Activated CD4-positive, alpha-beta T cell treated with anti-CD3 and anti-CD28 coated beads, Interleukin-2, amount 10 ng/mL, durations not matched to agents 7 days and 5 days (primary cell): ENCODE measurements around the gene GABBR1. TPM values are rescaled to one million over a fixed set of nuclear protein-coding genes. Genes with fewer than 3 reads are reported as not detected.

Experiments
- CTCF ChIA-PET: fragments of 350-600 bp; sonication (Branson Sonifier 250); formaldehyde crosslinking; loops from one replicate; lab custom pipeline; 2021; ENCODE audit warnings: antibody characterized with exemption; lab: Charles Lee
- POLR2A ChIA-PET: fragments of 350-600 bp; sonication (Branson Sonifier 250); formaldehyde crosslinking; loops from one replicate; lab custom pipeline; 2021; ENCODE audit warnings: antibody characterized with exemption; lab: Charles Lee
- DNase-seq: peaks from one replicate; pipeline ENCODE4 v3.0.0-alpha.2; 2020
- H3K27ac Mint-ChIP-seq: one replicate; pipeline ENCODE4 v1.8.0; 2021; ENCODE audit warnings: mild to moderate bottlenecking, moderate library complexity, mixed read lengths
- H3K27me3 Mint-ChIP-seq: one replicate; pipeline ENCODE4 v1.8.0; 2021; ENCODE audit warnings: mixed read lengths
- H3K36me3 Mint-ChIP-seq: one replicate; pipeline ENCODE4 v1.8.0; 2021; ENCODE audit warnings: low read depth, mixed read lengths
- H3K4me1 Mint-ChIP-seq: one replicate; pipeline ENCODE4 v1.8.0; 2021; ENCODE audit warnings: mixed read lengths
- H3K4me3 Mint-ChIP-seq: one replicate; pipeline ENCODE4 v1.8.0; 2021; ENCODE audit warnings: mild to moderate bottlenecking, moderate library complexity, mixed read lengths
- H3K9me3 Mint-ChIP-seq: one replicate; pipeline ENCODE4 v1.8.0; 2021; ENCODE audit warnings: mixed read lengths
- total RNA-seq, 2 experiments: library from RNA; stranded (reverse); gene quantifications; one replicate each; pipeline ENCODE4 v1.2.3, GENCODE V29; 2021

Gene GABBR1
- total RNA-seq, 2 experiments from 2014 or later = 48.5 to 50.5 TPM

DNA sequence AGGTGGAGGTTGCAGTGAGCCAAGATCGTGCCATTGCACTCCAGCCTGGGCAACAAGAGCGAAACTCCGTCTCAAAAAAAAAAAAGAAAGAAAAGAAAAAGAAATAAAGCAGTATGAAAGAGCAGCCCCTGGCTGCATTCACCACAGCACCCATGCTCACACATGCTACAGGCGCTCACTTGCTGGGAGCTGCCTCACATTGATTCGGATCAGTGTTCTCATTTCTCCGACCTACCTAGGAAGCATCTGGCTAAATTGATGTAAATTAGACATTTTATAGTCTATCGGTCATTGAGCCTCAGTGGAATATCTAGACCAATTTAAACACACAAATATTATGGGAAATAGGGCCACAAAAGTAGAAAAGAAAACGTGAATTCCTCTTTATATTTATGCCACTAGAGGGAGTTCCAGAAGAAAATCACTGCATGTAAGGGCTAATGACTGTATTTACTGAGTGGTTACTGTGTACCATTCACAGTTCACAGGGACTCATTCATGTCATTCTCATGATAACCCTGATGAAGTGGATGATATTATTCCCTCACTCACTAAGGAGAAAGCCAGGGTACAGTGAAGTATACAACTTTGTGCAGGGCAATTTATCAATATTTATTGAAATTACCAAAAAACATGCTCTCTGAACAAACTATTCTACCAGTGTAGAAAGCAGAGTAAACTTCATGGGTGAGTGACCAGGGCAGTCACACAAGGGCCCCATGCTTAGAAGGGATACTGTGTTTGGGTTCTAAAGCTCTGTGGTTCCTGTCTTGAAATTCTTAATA, 18.6 kb upstream of the GABBR1 start:
- Mint-ChIP-seq H3K4me3 (no peak overlapping the region), H3K36me3 (no peaks in the 10 kb centered on the region), H3K27ac (no peak overlapping the region), H3K4me1 (peaks cover 13% of the 10 kb centered on the region), H3K27me3 (peaks cover 14% of the 10 kb centered on the region), H3K9me3 (no peaks in the 10 kb centered on the region)
- POLR2A ChIA-PET = no interaction called here
- CTCF ChIA-PET = interaction anchor here (0.6 to 3.2 kb wide), 8 partner anchors 11 to 279 kb away, joined by 4 to 35 read pairs (median 14); partner anchors contain the start of genes GABBR1 and ZFP57
- no peak for DNase-seq

DNA sequence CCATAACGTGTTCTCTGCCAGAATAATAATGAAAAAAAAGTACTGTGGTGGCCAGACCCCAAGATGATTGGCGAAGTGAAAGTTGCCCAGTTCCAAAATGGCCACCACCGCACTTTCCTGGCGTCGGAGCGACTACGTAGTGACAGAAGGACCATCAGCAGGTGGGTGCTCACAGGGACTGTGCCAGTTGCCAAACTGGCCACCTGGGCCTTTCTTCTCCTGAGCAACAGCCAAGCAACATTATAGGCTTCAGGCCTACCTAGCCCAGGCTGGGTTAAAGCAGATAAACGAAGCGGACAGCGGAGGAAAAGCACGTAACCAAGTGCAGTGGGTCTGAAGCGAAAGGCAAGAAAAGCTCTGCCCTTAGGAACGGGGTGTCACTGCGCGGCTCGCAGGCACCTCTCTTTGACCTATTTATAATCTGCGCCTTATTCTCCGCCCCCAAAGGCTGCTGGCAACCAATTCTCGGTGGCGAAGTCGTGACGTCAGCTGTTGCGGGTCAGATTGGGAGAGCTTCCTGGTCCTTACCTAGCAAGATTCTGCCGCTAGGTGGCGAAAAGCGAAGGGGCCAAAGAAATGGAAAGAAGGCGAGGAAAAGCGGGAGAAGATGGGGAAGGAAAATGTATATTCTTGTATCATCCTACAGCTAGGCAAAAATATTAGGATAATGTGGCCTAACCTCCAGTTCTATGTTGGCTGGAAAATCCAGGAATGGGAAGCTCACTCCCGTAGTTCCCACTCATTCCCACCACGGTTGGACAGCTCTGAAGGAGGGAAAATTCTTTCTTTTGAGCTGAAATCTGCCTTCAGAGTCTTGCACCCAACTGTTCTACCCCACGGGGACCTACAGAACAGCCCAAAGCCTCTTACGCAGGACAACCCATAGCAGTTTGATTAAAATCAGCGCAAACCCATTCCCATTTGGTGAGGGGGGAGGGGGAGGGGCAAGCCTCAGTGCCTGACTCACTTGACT, 17.0 kb upstream of the GABBR1 start:
- ChIA-PET POLR2A (interaction anchor here (0.7 kb wide), 2 partner anchors 8 to 1161 kb away, joined by 3 to 4 read pairs; no protein-coding TSS in a partner anchor), CTCF (interaction anchor here (0.8 to 3.2 kb wide), 22 partner anchors 9 to 410 kb away, joined by 3 to 35 read pairs (median 6); partner anchors contain the start of genes GABBR1 and ZFP57)
- peak overlapping the region; percentile 99 for H3K27ac Mint-ChIP-seq
- H3K9me3 Mint-ChIP-seq = no peaks in the 10 kb centered on the region
- peak overlapping the region; percentile 84 for H3K4me3 Mint-ChIP-seq
- peaks cover 13% of the 10 kb centered on the region for H3K4me1 Mint-ChIP-seq
- H3K36me3 Mint-ChIP-seq = no peaks in the 10 kb centered on the region
- peaks cover 6% of the 10 kb centered on the region for H3K27me3 Mint-ChIP-seq
- DNase-seq = peak; percentile 100

DNA sequence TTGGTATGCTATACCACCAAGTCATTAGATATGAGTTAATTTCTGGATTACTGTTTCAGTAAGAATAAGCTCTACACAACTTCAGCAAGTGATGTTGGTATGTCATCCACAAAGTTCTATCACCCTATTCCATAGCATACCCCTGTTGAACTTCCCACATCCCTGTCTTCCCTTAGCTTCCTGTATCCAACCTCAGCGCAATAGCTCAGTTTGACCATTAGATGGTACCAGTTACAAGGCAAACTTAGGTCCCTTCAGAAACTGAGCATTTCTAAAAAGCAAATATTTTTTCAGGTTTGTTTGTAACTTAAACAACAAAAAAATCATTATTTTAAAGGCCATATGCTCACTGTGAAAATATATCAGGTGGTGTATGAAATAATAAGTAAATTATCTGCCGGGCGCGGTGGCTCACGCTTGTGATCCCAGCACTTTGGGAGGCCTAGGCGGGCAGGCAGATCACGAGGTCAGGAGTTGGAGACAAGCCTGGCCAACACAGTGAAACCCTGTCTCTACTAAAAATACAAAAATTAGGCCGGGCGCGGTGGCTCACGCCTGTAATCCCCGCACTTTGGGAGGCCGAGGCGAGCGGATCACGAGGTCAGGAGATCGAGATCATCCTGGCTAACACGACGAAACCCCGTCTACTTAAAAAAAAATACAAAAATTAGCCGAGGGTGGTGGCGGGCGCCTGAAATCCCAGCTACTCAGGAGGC, 15.1 kb upstream of the GABBR1 start:
- ChIA-PET CTCF (interaction anchor here (0.7 to 3.2 kb wide), 5 partner anchors 15 to 74 kb away, joined by 3 to 20 read pairs (median 4); partner anchors contain the start of gene GABBR1), POLR2A (no interaction called here)
- Mint-ChIP-seq H3K9me3 (no peaks in the 10 kb centered on the region), H3K4me3 (no peak overlapping the region), H3K4me1 (peaks cover 14% of the 10 kb centered on the region), H3K27me3 (no peaks in the 10 kb centered on the region), H3K27ac (peak overlapping the region; percentile 19), H3K36me3 (no peaks in the 10 kb centered on the region)
- no peak for DNase-seq

DNA sequence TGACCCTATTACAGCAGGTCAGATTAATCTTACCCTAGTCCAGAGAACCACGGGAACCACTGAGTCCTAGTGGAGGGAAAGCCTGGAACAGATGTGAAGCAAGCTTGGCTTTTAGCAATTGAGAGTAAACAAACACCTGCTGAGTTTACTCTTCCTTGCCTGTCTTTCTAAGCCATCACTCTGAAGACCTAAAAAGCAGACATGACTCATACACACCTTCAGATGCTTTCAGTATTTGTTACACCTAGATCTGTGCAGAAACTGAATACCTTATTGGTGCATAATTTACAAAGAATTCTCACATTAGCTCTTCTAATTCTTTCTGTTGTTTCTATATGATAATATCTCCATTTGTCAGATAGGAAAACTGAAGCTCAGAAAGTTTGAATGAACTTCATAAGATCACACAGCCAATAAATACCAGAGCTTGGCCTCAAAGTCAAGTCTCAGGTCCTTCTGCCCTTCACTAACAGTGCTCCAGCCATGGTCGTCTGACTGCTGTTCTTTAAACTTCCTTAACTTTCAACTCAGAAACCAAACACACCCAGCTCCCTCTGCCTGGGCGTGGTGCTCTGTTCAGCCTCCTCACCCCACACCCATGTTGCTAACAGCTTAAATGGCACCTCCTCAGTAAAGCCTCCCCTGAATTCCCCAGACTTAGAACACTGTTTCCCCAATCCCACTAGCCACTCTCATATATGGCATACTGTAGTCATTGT, 8.6 kb upstream of the GABBR1 start:
- Mint-ChIP-seq H3K36me3 (no peaks in the 10 kb centered on the region), H3K27me3 (peaks cover 4% of the 10 kb centered on the region), H3K4me1 (peaks cover 28% of the 10 kb centered on the region), H3K27ac (peak overlapping the region; percentile 94), H3K9me3 (no peaks in the 10 kb centered on the region), H3K4me3 (peak overlapping the region; percentile 43)
- CTCF ChIA-PET = interaction anchor here (1.1 to 3.5 kb wide), 3 partner anchors 9 to 180 kb away, joined by 3 to 35 read pairs (median 4); no protein-coding TSS in a partner anchor
- POLR2A ChIA-PET = interaction anchor here (0.6 to 0.8 kb wide), 2 partner anchors 9 to 219 kb away, joined by 3 to 7 read pairs; no protein-coding TSS in a partner anchor
- peak; percentile 66 for DNase-seq

DNA sequence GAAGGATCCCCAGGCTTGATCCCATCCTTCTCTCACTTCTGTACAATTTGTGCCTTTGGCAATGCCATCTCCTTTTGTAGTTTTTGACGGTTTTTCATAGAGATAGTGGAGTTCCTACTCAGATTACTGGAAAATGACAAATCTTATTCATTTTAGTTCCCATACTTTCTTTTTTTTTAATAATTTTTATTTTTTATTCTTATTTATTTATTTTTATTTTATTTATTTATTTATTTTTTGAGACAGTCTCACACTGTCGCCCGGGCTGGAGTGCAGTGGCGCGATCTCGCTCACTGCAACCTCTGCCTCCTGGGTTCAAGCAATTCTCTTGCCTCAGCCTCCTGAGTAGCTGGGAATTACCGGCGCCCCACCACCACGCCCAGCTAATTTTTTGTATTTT, 4.3 kb upstream of the GABBR1 start:
- no peak overlapping the region for H3K27ac Mint-ChIP-seq
- ChIA-PET POLR2A (no interaction called here), CTCF (no interaction called here)
- no peaks in the 10 kb centered on the region for H3K36me3 Mint-ChIP-seq
- no peaks in the 10 kb centered on the region for H3K9me3 Mint-ChIP-seq
- DNase-seq = no peak
- no peak overlapping the region for H3K4me3 Mint-ChIP-seq
- H3K27me3 Mint-ChIP-seq = peaks cover 10% of the 10 kb centered on the region
- H3K4me1 Mint-ChIP-seq = peaks cover 36% of the 10 kb centered on the region

DNA sequence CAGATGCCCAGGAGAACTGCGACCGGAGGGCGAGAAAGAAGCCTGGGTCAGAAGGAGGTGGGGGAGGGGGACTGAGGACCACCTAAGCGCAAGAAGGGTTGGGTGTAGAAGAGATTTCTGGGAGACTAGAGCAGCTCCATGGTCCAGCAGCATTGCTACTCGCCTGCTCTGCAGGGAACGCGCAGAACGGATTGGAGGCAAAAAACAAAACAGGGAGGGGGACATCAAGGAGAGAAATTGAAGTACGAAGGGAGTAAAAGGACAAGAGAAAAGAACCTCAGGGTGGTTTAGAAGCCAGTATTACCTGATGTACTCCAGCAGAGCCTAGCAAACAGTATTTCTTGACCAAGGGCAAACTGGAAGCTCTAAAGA, 537 bp upstream of the GABBR1 start:
- DNase-seq = no peak
- Mint-ChIP-seq H3K4me1 (peaks cover 48% of the 10 kb centered on the region), H3K36me3 (peaks cover 14% of the 10 kb centered on the region), H3K9me3 (no peaks in the 10 kb centered on the region), H3K4me3 (peak overlapping the region; percentile 65), H3K27ac (peak overlapping the region; percentile 84), H3K27me3 (peaks cover 17% of the 10 kb centered on the region)
- ChIA-PET CTCF (interaction anchor here (1.0 to 2.0 kb wide), 3 partner anchors 9 to 16 kb away, joined by 3 to 20 read pairs (median 9); no protein-coding TSS in a partner anchor), POLR2A (no interaction called here)

DNA sequence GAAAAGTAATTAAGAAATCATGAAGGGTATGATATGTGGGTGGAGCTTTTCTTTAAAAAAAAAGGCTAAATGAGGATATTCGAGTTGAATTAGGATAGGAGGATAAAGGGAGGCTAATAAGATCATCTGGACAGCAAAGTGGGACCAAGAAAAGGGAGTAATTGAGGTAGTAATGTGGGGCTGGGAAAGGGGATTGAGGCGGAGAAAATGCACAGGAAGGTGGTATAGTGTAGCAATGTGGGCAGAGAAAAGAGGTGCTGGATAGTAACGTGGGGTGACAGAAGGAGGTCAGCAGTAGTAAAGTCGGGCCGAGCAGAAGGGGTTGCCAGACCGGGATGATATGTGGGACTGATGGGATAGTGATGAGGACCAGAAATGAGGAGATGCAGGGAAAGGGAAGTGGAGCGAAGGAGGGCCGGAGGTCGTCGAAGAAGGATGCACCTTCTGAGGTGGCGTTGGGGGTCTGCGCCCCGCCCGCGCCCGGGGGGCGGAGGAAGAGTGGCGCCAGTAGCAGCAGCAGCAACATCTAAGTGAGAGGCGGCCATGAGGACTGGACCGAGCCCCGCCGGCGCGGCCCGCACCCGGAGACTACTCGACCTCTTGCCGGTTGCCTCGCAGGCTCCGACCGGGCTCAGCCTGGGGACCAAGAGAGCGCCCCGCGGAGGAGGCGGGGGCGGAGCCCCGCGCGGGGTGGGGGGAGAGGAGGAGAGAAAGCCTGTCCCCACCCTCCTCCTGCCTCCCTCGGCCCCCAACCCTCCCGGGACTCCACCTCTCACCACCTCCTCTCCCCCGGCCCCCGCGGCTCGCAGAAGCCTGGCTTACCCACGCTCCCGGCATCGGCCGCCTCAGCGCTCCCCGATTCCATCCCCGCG, 887 bp downstream of the GABBR1 start:
- Mint-ChIP-seq H3K36me3 (peaks cover 14% of the 10 kb centered on the region), H3K27me3 (peaks cover 18% of the 10 kb centered on the region), H3K27ac (peak overlapping the region; percentile 37), H3K9me3 (no peaks in the 10 kb centered on the region), H3K4me3 (peak overlapping the region; percentile 70), H3K4me1 (peaks cover 49% of the 10 kb centered on the region)
- CTCF ChIA-PET = interaction anchor here (2.0 to 3.1 kb wide), 2 partner anchors 18 kb away, joined by 11 to 20 read pairs; no protein-coding TSS in a partner anchor
- peak; percentile 70 for DNase-seq
- POLR2A ChIA-PET = no interaction called here

DNA sequence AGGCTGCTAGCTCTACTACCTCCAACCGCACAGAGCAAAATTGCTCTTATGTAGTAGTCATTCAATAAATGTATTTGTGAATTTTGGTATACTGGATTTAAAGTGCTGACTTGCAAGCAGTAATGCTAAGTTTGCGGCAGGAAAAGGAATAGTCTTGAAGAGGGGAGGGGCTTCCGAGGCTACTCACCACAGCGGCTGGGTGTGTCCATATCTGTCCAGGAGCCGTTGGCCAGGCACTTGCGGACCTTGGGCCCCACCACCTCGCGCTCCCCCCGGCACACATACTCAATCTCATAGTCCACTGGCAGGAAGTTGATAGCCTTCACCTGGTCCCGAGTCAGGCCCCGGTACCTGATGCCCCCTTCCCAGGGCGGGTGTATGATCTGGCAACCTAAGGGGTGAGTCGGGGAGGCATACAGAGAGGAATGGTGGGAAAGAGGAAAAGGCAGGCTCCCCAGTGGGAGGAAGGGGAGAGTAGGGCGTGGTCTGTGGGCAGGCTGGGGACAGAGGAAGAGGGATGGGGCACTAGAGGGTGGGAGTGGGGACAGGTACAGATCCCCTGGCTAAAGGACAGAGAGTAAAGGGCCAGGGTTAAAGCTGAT, 1.7 kb downstream of the GABBR1 start:
- Mint-ChIP-seq H3K36me3 (peaks cover 14% of the 10 kb centered on the region), H3K27ac (peak overlapping the region; percentile 47), H3K9me3 (no peaks in the 10 kb centered on the region), H3K4me1 (peaks cover 51% of the 10 kb centered on the region), H3K27me3 (peaks cover 23% of the 10 kb centered on the region), H3K4me3 (peak overlapping the region; percentile 70)
- no peak for DNase-seq
- CTCF ChIA-PET = interaction anchor here (1.1 to 3.1 kb wide), 2 partner anchors 8 to 19 kb away, joined by 3 to 11 read pairs; no protein-coding TSS in a partner anchor
- POLR2A ChIA-PET = no interaction called here

DNA sequence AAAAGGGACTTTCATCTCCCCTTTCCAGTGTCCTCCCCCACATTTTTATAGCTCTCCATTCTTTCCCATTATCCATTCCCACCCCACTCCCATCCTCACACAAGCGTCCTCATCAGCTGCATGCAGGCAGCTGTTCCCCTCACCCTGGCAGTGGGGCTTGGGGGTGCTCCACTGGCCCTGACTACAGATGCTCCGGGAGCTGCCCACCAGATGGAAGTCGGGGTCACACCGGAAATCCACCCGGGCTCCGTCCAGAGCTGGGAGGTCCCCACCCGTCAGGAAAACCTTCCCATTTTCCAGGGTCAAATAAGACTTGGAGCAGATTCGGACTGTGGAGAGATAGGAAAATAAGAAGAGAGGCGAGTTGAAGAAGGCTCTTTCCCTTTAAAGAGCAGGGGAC, 2.7 kb downstream of the GABBR1 start:
- H3K27me3 Mint-ChIP-seq = peaks cover 22% of the 10 kb centered on the region
- ChIA-PET CTCF (interaction anchor here (0.9 to 3.1 kb wide), 6 partner anchors 8 to 24 kb away, joined by 3 to 11 read pairs (median 3); no protein-coding TSS in a partner anchor), POLR2A (no interaction called here)
- H3K4me3 Mint-ChIP-seq = peak overlapping the region; percentile 70
- peaks cover 14% of the 10 kb centered on the region for H3K36me3 Mint-ChIP-seq
- DNase-seq = no peak
- no peak overlapping the region for H3K27ac Mint-ChIP-seq
- peaks cover 51% of the 10 kb centered on the region for H3K4me1 Mint-ChIP-seq
- H3K9me3 Mint-ChIP-seq = no peaks in the 10 kb centered on the region

DNA sequence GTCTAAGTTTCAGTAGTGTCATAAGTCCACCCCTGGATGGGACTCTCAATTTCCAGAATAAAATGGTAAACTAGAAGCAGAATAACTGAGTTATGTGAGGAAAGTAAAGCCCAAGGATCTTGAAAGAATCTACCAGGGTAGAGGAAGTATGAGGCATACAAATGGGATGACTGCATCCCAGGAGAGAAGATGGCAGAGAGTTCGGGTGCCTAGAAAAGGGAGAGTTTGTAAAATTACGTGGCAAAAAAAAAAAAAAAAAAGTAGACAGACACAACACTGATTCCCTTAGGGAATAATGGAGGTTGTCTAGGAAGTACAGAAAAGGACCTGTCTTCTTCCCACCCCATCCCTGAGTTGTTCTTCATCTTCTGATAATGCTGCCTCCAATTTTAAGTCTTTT, 3.4 kb downstream of the GABBR1 start:
- DNase-seq = no peak
- CTCF ChIA-PET = interaction anchor here (0.6 to 3.1 kb wide), 4 partner anchors 18 to 1773 kb away, joined by 3 to 11 read pairs (median 4); no protein-coding TSS in a partner anchor
- H3K4me3 Mint-ChIP-seq = peak overlapping the region; percentile 87
- H3K36me3 Mint-ChIP-seq = peaks cover 14% of the 10 kb centered on the region
- POLR2A ChIA-PET = no interaction called here
- H3K9me3 Mint-ChIP-seq = no peaks in the 10 kb centered on the region
- peaks cover 22% of the 10 kb centered on the region for H3K27me3 Mint-ChIP-seq
- peaks cover 50% of the 10 kb centered on the region for H3K4me1 Mint-ChIP-seq
- H3K27ac Mint-ChIP-seq = no peak overlapping the region
